ENCODE measurements around the gene ADAM12. TPM values are rescaled to one million over a fixed set of nuclear protein-coding genes. Genes with fewer than 3 reads are reported as not detected.

ADAM12 gene
- total RNA-seq, 3 donors from 2014 or later (not counting 1 experiment from before 2014, with no cell fraction given) = 1.6 to 1.9 (median 1.8) TPM

- Histone ChIP-seq H3K36me3 (ENCODE audit: control insufficient read depth, insufficient read depth, low read length) (no peaks in the 10 kb centered on the region), H3K4me1 (ENCODE audit: control insufficient read depth, insufficient read depth, low read length) (no peaks in the 10 kb centered on the region), H3K9me3 (ENCODE audit: control insufficient read depth, insufficient read depth, low read length) (no peaks in the 10 kb centered on the region), H3K27ac (ENCODE audit: low read length) (no peak overlapping the region), H3K4me3 (ENCODE audit: low read length) (no peak overlapping the region), H3K27me3 (ENCODE audit: control insufficient read depth, insufficient read depth, low read length) (no peaks in the 10 kb centered on the region)
- peaks cover 6% of the 10 kb centered on the region for H3K36me3 Mint-ChIP-seq
- TF ChIP-seq, protein P1, sequence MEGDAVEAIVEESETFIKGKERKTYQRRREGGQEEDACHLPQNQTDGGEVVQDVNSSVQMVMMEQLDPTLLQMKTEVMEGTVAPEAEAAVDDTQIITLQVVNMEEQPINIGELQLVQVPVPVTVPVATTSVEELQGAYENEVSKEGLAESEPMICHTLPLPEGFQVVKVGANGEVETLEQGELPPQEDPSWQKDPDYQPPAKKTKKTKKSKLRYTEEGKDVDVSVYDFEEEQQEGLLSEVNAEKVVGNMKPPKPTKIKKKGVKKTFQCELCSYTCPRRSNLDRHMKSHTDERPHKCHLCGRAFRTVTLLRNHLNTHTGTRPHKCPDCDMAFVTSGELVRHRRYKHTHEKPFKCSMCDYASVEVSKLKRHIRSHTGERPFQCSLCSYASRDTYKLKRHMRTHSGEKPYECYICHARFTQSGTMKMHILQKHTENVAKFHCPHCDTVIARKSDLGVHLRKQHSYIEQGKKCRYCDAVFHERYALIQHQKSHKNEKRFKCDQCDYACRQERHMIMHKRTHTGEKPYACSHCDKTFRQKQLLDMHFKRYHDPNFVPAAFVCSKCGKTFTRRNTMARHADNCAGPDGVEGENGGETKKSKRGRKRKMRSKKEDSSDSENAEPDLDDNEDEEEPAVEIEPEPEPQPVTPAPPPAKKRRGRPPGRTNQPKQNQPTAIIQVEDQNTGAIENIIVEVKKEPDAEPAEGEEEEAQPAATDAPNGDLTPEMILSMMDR (IDR thresholded peaks at IDR 0.05) = no peak
- H3K9me3 Mint-ChIP-seq = peaks cover 3 to 7% of the 10 kb centered on the region in 2 donors
- DNase-seq (no peak), ATAC-seq (no peak)
- H3K27ac Mint-ChIP-seq = no peak overlapping the region
- peaks cover 13 to 20% of the 10 kb centered on the region in 2 donors for H3K27me3 Mint-ChIP-seq (ENCODE audit: low read depth in 2 of 2)
- WGBS (ENCODE audit: insufficient coverage) = 78% methylated on average over 2 of the region's 2 CpGs
- peaks cover 0 to 4% of the 10 kb centered on the region in 2 donors for H3K4me1 Mint-ChIP-seq
- intact Hi-C loops (cut with micrococcal nuclease) = no loop called here
- H3K4me3 Mint-ChIP-seq = no peak overlapping the region
These were observed 234.3 kb downstream of the ADAM12 start for GRCh38 chr10:126153711-126154628.

DNA sequence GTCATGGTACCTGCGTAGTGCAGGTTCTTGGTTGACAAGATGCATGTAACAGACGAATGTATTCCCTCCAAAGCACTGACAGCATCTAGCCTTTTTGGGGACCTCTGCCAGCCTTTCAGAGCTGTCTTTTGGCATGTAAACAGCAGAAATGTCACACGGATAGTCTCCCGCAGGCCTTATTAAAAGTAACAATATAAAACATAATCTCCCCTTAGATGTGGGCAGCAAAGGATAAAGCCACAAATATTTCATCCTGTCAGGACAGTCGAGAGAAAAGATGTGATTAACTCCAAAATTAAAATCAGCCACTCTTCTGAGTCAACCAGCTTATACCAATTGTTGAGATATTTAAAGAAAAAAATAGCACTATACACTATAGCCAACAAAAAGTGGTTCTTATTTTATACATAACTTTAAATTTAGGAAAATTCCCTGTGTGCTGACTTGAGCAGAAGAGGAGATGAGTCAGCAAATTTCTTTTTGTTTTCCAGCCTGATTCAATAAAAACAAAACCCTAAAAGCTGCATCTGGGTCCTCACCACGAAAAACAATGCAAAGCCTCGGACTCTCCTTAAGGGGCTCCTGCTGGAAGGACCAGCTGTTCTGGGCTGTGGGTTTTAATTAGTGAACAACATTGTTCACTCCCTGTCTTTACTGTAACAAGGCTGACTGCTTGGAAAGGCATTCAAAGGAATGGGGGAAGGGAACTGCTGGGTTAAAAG is 240.2 kb downstream of the ADAM12 start:
- no peaks in the 10 kb centered on the region for H3K4me1 Mint-ChIP-seq
- Histone ChIP-seq H3K27me3 (ENCODE audit: control insufficient read depth, insufficient read depth, low read length) (no peaks in the 10 kb centered on the region), H3K4me1 (ENCODE audit: control insufficient read depth, insufficient read depth, low read length) (no peaks in the 10 kb centered on the region), H3K9me3 (ENCODE audit: control insufficient read depth, insufficient read depth, low read length) (no peaks in the 10 kb centered on the region), H3K27ac (ENCODE audit: low read length) (no peak overlapping the region), H3K4me3 (ENCODE audit: low read length) (no peak overlapping the region), H3K36me3 (ENCODE audit: control insufficient read depth, insufficient read depth, low read length) (no peaks in the 10 kb centered on the region)
- TF ChIP-seq, protein P1 (IDR thresholded peaks at IDR 0.05) = no peak
- WGBS (ENCODE audit: insufficient coverage) = 66% methylated on average over 6 of the region's 7 CpGs
- no peak overlapping the region for H3K27ac Mint-ChIP-seq
- H3K4me3 Mint-ChIP-seq = no peak overlapping the region
- peaks cover 6 to 12% of the 10 kb centered on the region in 2 donors for H3K27me3 Mint-ChIP-seq (ENCODE audit: low read depth in 2 of 2)
- DNase-seq = no peak
- peaks cover 6% of the 10 kb centered on the region for H3K36me3 Mint-ChIP-seq
- intact Hi-C loops (cut with micrococcal nuclease) = no loop called here
- peaks cover 3 to 7% of the 10 kb centered on the region in 2 donors for H3K9me3 Mint-ChIP-seq
- ATAC-seq = no peak

DNA sequence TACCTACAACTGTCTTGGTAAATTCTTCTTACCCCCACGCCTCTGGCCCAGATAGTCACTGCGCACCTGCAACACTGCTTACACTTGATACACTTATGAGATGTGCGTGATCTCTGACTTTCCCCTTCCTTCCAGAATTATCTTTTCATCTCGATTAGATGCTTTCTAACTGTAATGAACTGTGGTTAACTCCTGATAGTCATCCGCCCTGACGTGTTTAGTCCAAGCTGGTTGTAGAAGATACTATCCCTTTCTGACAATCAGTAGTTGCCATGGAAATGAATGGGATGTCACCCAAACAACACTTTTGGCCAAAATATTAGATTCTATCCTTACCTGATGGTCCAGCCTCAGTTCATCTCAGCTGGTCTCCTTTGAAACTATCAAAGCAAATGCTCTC is 241.5 kb downstream of the ADAM12 start:
- Mint-ChIP-seq H3K4me1 (no peaks in the 10 kb centered on the region), H3K9me3 (peaks cover 3 to 5% of the 10 kb centered on the region in 2 donors), H3K36me3 (peaks cover under 1% of the 10 kb centered on the region), H3K27me3 (ENCODE audit: low read depth in 2 of 2) (peaks cover 2 to 3% of the 10 kb centered on the region in 2 donors), H3K27ac (no peak overlapping the region), H3K4me3 (no peak overlapping the region)
- Histone ChIP-seq H3K36me3 (ENCODE audit: control insufficient read depth, insufficient read depth, low read length) (no peaks in the 10 kb centered on the region), H3K27ac (ENCODE audit: low read length) (no peak overlapping the region), H3K4me1 (ENCODE audit: control insufficient read depth, insufficient read depth, low read length) (no peaks in the 10 kb centered on the region), H3K27me3 (ENCODE audit: control insufficient read depth, insufficient read depth, low read length) (no peaks in the 10 kb centered on the region), H3K9me3 (ENCODE audit: control insufficient read depth, insufficient read depth, low read length) (no peaks in the 10 kb centered on the region), H3K4me3 (ENCODE audit: low read length) (no peak overlapping the region)
- DNase-seq (no peak), ATAC-seq (no peak)
- 91% methylated on average over 6 of the region's 6 CpGs for WGBS (ENCODE audit: insufficient coverage)
- TF ChIP-seq, protein P1 (IDR thresholded peaks at IDR 0.05) = no peak
- intact Hi-C loops (cut with micrococcal nuclease) = no loop called here
